Measurements from ENCODE around the gene OTOA.
"Not testable (repeated sequence)": the region's sequence is repeated elsewhere in the genome, so short reads cannot be mapped to it uniquely, and the experiment has no call there.

Gene OTOA

DNA sequence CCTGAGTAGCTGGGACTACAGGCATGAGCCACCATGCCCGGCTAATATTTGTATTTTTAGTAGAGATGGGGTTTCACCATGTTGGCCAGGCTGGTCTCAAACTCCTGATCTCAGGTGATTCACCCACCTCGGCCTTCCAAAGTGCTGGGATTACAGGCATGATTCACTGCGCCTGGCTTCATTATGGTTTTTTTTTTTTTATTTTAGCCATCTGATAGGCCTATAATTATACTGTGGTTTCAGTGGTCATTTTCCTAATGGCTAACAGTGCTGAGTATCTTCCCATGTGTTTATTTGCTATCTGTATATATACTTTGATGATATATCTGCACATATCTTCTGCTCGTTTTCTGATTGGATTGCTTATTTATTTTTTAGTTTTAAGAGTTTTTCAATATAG lies 10.7 kb downstream of the OTOA start:
- peak; percentile 29 for DNase-seq (ENCODE audit: low read depth)

DNA sequence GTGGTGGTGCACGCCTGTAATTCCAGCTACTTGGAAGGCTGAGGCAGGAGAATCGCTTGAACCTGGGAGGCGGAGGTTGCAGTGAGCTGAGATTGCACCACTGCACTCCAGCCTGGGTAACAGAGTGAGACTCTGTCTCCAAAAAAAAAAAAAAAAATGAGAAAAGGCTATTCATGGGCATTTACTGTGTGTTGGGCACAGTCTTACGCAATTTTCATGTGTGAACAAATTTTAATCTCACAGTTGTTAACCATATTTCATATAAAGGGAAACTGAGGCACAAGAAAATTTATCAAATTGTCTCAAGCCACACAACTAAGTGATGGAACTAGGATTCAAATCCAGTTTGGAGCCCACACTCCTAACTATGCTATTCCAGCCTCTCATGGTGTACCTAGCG lies 16.9 kb downstream of the OTOA start:
- not testable (repeated sequence) for DNase-seq (ENCODE audit: low read depth)

DNA sequence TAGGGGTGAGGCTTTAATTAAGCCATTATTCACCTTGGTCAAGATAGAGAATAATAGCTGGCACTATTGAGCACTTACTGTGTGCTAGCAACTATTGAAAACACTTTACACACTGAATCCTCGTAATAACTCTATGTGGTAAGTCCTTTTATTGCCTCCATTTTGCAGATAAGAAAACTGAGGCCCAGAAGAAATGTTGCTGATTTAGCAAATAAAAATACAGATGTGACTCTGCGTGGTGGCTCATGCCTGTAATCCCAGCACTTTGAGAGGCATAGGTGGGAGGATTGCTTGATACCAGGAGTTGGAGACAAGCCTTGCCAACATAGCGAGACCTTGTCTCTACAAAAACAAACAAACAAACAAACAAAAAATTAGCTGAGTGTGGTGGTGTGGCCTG lies 19.4 kb downstream of the OTOA start:
- no peak for DNase-seq (ENCODE audit: low read depth)

DNA sequence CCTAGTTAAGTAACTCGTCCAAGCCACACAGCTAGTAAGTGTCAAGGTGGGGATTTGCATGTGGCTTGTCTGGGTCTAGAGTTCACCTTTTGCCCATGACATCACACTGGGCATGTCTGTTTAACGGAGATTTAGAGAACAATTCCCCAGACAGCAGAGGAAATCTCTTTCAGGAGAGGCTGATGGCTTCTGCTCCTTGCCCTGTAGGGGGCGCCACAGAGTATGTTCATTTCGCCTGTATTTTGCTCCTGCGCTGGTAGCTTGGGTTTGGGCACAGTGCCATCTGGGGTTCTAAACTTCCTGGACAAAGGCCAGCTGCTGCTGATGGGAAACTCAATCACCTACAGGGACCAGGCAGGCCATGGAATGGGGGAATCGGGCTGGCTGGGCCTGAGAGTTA lies 20.4 kb downstream of the OTOA start:
- no peak for DNase-seq (ENCODE audit: low read depth)

DNA sequence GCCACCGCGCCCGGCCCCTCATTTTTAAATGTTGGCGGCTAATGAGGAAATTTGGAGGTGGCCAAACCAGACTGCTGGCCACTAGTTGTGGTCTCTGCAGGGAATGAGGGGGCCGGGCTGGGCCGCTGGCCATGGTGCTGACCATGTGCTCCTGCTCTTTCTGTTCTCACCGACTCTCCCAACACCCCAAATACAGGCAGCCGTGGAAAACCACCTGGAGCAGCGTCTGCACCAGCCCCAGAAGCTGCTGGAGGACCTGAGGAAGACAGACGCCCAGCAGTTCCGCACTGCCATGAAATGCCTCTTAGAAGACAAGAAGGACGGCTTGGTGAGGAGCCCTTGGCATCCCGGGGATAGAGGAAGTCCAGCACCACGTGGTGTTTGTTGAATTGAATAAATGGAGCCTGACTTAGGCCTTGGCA lies 21.3 kb downstream of the OTOA start:
- no peak for DNase-seq (ENCODE audit: low read depth)

DNA sequence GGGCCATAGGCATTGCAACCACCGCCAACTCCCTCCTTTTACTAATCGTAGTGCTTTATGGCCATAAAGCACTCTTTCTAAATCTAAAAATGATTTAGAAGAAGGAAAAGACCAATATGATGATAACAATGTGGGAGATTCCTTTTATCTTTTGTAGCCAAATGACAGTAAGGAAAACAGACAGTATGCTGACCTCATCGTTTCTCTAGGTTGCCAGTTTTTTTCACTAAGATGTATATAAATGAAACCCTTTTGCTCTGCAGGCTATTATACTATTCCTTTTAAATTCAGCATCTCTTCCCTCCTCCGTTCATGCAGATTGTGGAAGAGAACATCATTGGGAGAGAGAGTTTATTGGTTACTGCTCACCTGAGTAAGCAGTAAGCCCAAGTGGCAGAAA lies 25.3 kb downstream of the OTOA start:
- DNase-seq (ENCODE audit: low read depth): no peak

DNA sequence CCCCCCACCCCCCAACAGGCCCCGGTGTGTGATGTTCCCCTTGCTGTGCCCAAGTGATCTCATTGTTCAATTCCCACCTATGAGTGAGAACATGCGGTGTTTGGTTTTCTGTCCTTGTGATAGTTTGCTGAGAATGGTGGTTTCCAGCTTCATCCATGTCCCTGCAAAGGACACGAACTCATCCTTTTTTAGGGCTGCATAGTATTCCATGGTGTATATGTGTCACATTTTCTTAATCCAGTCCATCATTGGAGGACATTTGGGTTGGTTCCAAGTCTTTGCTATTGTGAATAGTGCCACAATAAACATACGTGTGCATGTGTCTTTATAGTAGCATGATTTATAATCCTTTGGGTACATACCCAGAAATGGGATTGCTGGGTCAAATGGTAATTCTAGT lies 27.2 kb downstream of the OTOA start:
- DNase-seq (ENCODE audit: low read depth): not testable (repeated sequence)

DNA sequence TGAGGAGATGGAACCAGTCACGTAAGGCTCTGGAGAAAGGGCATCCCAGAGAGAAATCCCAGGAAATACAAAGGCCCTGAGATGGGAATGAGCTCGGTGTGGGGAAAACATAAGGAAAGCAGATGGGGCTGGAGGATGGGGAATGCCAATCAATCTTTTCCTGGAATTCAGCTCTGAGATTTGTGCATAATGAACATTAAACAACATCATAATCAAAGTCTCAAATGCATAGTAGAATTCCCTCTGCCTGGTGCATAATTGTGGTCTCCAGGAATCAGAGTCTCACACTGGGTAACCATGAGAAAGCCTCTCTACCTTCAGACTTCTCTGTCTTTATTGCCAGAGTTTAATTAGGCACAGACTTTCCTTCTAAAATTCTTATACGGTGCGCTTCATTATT lies 30.8 kb downstream of the OTOA start:
- no peak for DNase-seq (ENCODE audit: low read depth)

DNA sequence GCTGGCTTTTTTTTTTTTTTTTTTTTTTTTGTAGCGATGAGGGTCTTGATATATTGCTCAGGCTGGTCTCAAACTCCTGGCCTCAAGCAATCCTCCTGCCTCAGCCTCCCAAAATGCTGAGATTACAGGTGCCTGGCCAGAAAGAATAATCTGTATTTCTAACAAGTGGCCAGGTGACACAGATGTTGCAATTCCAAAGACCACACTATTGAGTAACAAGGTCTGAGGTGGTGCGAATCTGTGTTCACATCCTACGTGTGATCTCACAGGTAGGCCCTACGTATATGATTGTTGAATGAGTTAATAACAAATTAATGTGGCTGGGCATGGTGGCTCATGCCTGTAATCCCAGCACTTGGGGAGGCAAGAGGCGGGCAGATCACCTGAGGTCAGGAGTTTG lies 33.3 kb downstream of the OTOA start:
- no peak for DNase-seq (ENCODE audit: low read depth)

DNA sequence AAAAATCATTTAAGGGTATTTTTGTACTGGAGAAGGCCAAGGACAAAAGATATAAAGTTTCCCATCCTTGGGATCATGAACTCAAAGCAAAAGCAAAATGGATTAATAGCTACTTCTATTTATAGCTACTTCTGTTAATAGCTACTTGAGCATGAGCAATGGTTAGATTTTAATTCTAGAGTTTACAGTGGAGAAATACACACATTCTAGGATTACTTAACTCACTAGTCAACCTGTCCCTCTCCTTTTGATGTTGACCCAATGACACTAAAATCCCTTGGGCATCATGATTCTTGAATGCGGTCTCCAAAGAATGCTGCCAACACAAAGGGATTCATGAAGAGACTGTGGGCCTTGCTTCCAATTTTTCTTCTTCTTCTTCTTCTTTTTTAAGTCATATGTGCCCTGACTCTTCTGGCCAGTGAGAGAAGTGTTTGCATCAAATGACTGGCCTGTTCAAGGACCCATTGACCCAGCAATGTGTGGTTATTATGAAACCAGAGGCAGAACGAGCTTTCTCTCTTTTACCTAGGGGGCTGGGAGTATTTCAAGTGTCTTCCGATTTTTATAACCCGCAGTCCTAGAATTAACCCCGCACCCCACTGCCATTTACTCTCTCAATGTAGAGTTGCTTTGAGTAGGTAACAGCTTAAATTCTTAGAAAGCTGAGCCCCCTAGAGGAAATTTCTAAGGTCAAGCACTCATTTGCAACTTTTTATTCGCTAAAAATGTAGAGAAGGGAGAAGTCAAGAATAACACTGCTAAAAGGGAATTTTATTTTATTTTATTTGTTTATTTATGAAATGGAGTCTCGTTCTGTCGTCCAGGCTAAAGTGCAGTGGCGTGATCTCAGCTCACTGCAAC lies 34.6 kb downstream of the OTOA start:
- no peak for DNase-seq (ENCODE audit: low read depth)

DNA sequence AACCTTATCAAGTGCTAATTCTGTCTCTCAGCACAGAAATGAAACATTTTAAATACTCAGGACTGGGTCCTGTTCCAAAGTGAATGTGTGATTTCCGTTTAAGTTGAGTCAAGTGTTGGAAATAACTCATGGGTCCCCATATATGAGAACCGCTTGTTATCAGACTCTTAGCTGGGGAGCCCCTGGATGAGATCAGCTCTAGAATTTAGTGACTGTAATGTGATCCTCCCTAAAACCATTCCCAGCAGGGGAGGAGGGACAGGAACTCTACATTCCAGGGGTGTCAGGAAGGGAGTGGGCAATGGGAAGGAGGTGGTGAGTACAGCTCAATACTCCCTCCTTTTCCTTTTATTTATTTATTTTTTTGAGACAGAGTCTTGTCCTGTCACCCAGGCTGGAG lies 37.5 kb downstream of the OTOA start:
- no peak for DNase-seq (ENCODE audit: low read depth)

DNA sequence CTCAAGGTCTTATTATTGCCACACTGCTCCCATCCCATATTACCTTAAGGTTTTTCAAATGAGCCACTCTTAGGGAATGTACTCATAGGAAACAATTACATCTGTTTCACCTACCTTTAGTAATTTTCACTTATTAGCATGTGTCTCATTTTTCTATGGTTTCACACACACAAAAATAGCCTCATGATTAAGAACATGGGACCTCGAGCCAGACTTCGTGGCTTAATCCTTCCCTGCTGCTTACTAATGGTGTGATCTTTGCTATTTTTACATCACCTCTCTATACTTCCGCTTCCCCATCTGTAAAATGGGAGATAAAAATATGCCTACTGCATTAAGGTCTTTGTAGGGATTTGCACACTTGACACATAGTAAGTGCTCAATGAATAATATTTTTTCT lies 38.5 kb downstream of the OTOA start:
- DNase-seq (ENCODE audit: low read depth): no peak

DNA sequence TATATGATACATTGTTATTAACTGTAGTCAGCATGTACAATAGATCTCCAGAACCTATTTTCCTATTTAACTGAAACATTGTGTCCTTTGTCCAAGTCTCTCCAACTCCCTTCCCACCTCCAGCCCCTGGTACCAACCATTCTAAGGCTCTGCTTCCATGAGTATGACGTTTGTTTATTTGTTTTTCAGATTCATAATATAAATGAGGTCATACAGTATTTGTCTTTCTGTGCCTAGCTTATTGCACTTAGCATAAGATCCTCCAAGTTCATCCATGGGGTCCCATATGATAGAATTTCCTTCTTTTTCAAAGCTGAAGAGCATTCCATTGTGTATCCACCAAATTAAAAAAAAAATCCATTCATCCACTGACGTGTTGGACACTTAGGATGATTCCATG lies 39.4 kb downstream of the OTOA start:
- DNase-seq (ENCODE audit: low read depth): no peak

DNA sequence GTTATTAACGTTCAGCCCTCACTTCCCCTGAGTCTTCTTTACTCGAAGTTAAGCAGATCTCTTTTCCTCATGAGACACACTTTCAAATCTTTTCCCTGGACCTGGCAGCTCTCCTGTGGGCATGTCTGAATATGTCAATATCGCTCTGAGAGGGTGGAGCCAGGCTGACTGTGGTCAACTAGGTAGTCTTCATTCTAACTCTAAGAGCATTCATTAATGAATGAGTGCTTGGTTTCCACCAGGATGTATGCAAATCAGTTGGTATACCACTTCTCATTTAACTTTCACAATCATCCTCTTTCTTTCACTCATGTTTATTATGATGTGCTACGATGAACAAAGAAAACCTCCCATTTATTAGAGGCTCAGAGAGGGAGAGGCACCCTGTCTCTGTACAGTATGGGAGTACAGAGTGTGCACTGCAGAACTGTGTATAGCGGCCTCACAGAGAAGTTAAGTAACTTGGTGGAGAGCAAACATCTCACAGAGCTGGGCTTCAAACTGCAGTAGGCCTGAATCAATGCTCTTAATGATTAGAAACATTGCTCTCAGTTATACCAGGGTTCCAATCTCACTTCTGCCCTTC lies 39.9 kb downstream of the OTOA start:
- no peak for DNase-seq (ENCODE audit: low read depth)

DNA sequence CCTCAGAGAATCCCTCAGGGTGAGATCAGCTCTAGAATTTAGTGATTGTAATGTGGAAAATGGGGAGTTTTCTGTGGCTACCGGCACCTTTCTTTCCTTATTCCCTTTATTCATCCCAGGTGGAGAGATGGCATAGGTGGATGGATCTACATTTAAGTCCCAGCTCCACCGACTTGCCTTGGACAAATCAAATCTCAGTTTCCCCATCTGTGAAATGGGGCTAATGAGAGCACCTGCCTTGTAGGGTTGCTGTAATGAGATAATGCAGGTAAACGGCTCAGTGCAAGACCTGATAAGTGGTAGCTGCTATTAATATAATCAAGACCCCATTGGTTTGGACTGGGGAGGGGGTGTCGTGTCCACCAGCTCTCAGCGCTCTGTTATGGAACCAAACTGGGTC lies 40.5 kb downstream of the OTOA start:
- DNase-seq (ENCODE audit: low read depth): no peak

DNA sequence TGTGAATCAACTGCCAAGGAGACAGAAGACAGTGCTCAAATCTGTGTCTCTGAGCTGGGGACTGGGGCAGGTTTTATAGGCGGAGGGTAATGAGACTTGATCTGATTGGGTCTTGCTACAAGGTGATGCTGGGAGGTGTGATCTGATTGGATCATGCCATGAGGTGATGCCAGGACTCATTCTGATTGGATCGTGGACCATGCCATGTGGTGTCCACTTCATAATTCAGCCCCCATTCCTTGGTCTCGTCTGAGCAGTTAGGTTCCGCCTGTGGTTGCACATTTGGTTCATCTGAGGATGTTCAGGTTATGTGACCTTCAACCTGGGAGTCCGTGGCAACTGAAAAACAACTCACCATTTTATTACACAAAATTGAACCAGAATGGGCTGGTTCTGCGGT lies 41.0 kb downstream of the OTOA start:
- DNase-seq (ENCODE audit: low read depth): no peak

DNA sequence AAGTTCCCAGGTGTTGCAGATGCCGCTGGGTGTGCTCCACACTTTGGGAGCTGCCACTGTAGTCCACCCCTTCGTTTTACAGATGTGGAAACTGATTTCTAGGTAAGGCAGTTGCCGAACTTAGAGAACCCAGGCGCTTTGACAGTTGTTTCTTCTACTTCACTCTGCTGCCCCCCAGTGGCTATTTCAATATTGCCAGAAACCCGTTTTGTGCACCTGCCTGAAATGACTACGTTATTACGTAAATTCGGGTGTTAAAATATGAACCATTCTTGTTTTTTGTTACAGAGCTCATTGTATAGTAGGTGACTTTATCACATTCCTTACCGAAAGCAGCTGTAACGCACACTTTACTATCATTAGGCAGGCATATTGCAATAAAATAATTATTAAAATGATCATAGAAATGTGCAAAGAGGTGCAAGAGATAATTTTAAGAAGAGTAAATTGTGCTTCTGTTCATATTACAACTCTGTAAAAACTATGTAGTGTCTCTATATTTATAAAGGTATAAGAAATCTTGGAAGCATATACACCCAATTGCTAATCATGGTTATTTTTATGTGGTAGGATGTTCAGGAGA lies 44.9 kb downstream of the OTOA start:
- DNase-seq (ENCODE audit: low read depth): peak; percentile 51

DNA sequence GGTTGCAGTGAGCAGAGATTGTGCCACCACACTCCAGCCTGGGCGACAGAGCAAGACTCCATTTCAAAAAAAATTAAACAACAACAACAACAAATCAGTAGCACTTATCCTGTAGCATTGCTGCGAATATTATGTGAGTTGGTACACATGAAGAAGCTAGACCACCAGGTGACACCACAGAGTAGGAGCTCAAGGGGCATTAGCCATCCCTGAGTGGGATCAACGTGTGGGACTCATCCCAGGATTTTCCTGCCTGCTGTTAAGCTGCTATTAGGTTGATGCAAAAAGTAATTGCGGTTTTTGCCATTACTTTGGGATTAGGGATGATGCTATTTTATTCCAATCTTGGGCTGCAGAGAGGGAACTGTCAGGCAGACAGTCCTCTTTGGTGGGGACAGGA lies 47.2 kb downstream of the OTOA start:
- no peak for DNase-seq (ENCODE audit: low read depth)

DNA sequence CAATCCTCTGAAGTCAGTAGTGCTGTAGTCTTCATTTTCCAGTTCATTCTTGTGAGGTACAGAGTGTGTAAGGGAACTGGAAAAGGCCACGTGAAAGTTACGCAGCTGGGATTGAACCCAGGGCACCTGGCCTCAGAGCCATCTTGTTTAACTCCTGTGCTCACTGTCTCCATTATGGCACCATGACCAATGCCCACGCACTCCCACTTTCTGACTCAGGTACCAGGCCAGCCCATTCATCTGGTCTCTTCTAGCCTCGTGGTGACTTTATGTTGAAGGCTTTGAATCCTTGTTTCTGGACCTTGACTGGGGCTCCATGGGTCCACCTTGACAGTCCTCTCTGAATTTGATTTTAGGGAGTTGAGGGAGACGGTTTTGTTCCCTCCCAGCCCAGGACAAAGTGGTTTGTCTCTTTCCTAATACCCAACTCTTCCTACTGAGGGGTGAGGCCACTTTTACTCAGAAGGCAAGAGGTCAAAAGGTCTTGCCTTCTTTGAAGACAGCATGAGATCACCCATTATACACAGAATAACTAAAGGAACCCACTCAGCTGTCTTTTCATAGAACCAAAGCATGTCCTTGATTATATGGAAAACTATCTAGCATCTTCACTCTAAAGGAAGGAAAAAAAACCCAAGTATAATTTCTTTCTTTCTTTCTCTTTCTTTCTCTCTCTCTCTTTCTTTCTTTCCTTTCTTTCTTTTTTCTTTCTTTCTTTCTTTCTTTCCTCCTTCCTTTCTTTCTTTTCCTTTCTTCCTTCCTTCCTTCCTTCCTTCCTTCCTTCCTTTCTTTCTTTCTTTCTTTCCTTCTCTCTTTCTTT lies 50.0 kb downstream of the OTOA start:
- DNase-seq (ENCODE audit: low read depth): no peak

DNA sequence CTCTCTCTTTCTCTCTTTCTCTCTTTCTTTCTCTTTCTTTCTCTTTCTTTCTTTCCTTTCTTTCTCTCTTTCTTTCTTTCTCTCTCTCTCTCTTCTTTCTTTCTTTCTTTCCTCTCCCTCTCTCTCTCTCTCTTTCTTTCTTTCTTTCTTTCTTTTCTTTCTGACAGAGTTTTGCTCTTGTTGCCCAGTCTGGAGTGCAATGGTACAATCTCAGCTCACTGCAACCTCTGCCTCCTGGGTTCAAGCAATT lies 50.5 kb downstream of the OTOA start:
- not testable (repeated sequence) for DNase-seq (ENCODE audit: low read depth)

DNA sequence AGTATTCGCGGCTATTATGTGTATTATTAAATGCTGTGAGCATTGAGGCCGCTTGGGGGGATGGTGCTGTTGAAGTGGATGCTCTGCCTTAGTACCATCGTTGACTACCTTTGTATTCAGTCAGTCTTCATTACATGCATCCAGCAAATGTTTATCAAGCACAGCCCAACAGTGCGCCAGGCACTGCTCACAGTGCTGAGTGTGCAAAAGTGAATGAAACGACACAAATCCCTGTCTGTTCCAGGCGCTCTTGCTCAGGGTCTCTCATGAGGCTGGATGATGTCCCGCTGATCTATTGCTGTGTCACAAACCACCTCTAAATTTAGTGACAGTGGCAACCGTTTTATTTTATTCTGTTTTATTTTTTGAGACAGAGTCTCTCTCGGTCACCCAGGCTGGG lies 53.8 kb downstream of the OTOA start:
- no peak for DNase-seq (ENCODE audit: low read depth)

DNA sequence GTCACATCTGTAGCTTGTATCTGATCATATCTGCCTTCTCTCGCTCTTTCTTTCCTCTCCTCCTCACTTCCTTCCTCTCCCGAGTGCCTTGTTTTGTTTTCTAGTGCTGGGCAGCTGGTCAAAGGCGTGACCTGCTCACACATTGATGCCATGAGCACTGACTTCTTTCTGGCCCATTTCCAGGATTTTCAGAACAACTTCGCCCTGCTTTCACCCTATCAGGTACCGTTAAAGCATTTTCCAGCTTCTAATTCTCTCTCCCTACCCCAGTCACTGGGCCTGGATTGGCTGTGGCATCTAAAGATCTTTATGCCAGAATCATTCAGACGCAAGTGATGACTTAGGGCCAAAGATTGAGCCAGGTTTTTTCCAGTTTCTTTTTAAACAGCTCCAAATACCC lies 55.5 kb downstream of the OTOA start:
- DNase-seq (ENCODE audit: low read depth): no peak

DNA sequence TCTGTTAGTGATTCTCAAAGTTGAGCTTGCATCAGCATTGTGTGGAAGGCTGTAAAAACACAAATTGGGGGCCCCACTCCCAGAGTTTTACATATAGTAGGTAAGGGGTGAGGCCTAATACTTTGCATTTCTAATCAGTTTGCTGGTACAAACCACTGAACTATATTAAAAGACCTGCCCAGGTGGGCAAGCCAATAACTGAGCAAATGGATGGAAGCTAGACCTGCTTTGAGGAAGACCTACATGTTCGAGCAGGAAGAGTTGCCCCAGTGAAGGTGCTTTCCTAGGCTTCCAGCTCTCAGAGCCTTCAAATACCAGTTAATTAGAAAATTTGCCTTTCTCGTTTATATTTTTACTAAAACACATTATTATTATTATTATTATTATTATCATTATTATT lies 56.8 kb downstream of the OTOA start:
- no peak for DNase-seq (ENCODE audit: low read depth)

Measured in amniotic epithelial cell (primary cell).